HepG2 (cell line): ENCODE measurements around the gene AGBL3. TPM values are rescaled to one million over a fixed set of nuclear protein-coding genes. Genes with fewer than 3 reads are reported as not detected.
A peak's percentile ranks its signal among the peaks of the same experiment; 100 is the strongest.

ENCODE experiments used
- DNMT1 ChIP-seq: sonication (generic); formaldehyde crosslinking; IDR thresholded peaks from 2 replicates; pipeline ENCODE4 v1.5.1; 2020; ENCODE audit warnings: mild to moderate bottlenecking, missing genetic modification reagents
- E2F5 ChIP-seq: sonication (generic); formaldehyde crosslinking; conservative IDR thresholded peaks from 2 replicates; pipeline ENCODE4 v1.4.0; 2020; ENCODE audit warnings: missing genetic modification reagents
- GLI4 ChIP-seq: sonication (generic); formaldehyde crosslinking; IDR thresholded peaks from 2 replicates; pipeline ENCODE4 v1.5.1; 2020; ENCODE audit warnings: missing genetic modification reagents, mild to moderate bottlenecking, moderate library complexity, borderline replicate concordance
- JUNB ChIP-seq: sonication (generic); formaldehyde crosslinking; IDR thresholded peaks from 2 replicates; pipeline ENCODE4 v1.8.0; 2022; ENCODE audit warnings: missing genetic modification reagents, mild to moderate bottlenecking, borderline replicate concordance
- KDM3A ChIP-seq: IDR thresholded peaks from 2 replicates; pipeline ENCODE4 v1.6.1; 2018; ENCODE audit warnings: low read depth, missing compliant biosample characterization
- KDM5B ChIP-seq: sonication (generic); formaldehyde crosslinking; IDR thresholded peaks from 2 replicates; pipeline ENCODE4 v1.4.0; 2020; ENCODE audit warnings: missing genetic modification reagents, mild to moderate bottlenecking, borderline replicate concordance
- MXI1 ChIP-seq: IDR thresholded peaks from 3 replicates; pipeline ENCODE4 v1.6.1; 2012; ENCODE audit warnings: low read depth, low read length, inconsistent platforms, borderline replicate concordance
- NFATC3 ChIP-seq: sonication (generic); formaldehyde crosslinking; IDR thresholded peaks from 2 replicates; pipeline ENCODE4 v1.5.1; 2020; ENCODE audit warnings: mild to moderate bottlenecking, missing genetic modification reagents
- RNF219 ChIP-seq: sonication (generic); formaldehyde crosslinking; IDR thresholded peaks from 2 replicates; pipeline ENCODE4 v1.5.0; 2020; ENCODE audit warnings: mild to moderate bottlenecking, missing genetic modification reagents
- RXRA ChIP-seq: sonication (generic); formaldehyde crosslinking; IDR thresholded peaks from 2 replicates; pipeline ENCODE4 v1.5.1; 2020; ENCODE audit warnings: missing genetic modification reagents
- SP4 ChIP-seq: sonication (generic); formaldehyde crosslinking; IDR thresholded peaks from 2 replicates; pipeline ENCODE4 v1.8.1; 2023; ENCODE audit warnings: mild to moderate bottlenecking, missing genetic modification reagents
- YEATS4 ChIP-seq: sonication (generic); formaldehyde crosslinking; IDR thresholded peaks from 2 replicates; pipeline ENCODE4 v1.4.0; 2020; ENCODE audit warnings: missing genetic modification reagents, borderline replicate concordance
- ZFP82 ChIP-seq: sonication (generic); formaldehyde crosslinking; IDR thresholded peaks from 2 replicates; pipeline ENCODE4 v1.5.1; 2020; ENCODE audit warnings: mild to moderate bottlenecking, missing genetic modification reagents, borderline replicate concordance
- ZNF615 ChIP-seq: sonication (generic); formaldehyde crosslinking; IDR thresholded peaks from 2 replicates; pipeline ENCODE4 v1.5.0; 2020; ENCODE audit warnings: mild to moderate bottlenecking, missing genetic modification reagents, borderline replicate concordance
- ZNF775 ChIP-seq: sonication (generic); formaldehyde crosslinking; IDR thresholded peaks from 2 replicates; pipeline ENCODE4 v1.4.0; 2020; ENCODE audit warnings: missing genetic modification reagents, mild to moderate bottlenecking, moderate library complexity, borderline replicate concordance
- polyA plus RNA-seq, 8 experiments: library from polyadenylated mRNA; depleted of rRNA in 3 of 8; stranded (reverse) in 7 of 8; unstranded in 1 of 8; fragments of >200 nt; fragmentation: Illumina TruSeq in 4 of 8; extraction: Trizol in 4 of 8; gene quantifications; 2 replicates each; pipeline versions ENCODE4 v1.2.1 to v1.2.3, GENCODE V29; 2011 to 2016; ENCODE audit warnings: low read depth in 4 of 8, missing spikeins in 1 of 8, mixed read lengths in 1 of 8; ENCODE audit not compliant: insufficient read depth in 1 of 8
- total RNA-seq, 5 experiments: library from RNA; depleted of rRNA; stranded (reverse); fragments of >200 nt; fragmentation: Illumina TruSeq; extraction: Trizol; gene quantifications; 2 replicates each; pipeline ENCODE4 v1.2.3, GENCODE V29; 2016; ENCODE audit warnings: low read depth in 1 of 5
- TF ChIP-seq, protein P1 (sequence below): IDR thresholded peaks from 2 replicates; pipeline ENCODE4 v1.6.1; 2016; ENCODE audit warnings: low read depth, missing genetic modification reagents, missing compliant biosample characterization
- TF ChIP-seq, protein P2 (sequence below): IDR thresholded peaks from 2 replicates; pipeline ENCODE4 v1.6.1; 2016; ENCODE audit warnings: low read depth, control low read depth

The AGBL3 gene
- total and polyA plus RNA-seq, 2 of the 13 experiments (the other 11 are each of a cell fraction or from before 2014, with no cell fraction given): 2.2 to 7.2 TPM

GRCh38 chr7:134986363-134987251, at the start of gene AGBL3 (continued):
- TF ChIP-seq, protein P1, sequence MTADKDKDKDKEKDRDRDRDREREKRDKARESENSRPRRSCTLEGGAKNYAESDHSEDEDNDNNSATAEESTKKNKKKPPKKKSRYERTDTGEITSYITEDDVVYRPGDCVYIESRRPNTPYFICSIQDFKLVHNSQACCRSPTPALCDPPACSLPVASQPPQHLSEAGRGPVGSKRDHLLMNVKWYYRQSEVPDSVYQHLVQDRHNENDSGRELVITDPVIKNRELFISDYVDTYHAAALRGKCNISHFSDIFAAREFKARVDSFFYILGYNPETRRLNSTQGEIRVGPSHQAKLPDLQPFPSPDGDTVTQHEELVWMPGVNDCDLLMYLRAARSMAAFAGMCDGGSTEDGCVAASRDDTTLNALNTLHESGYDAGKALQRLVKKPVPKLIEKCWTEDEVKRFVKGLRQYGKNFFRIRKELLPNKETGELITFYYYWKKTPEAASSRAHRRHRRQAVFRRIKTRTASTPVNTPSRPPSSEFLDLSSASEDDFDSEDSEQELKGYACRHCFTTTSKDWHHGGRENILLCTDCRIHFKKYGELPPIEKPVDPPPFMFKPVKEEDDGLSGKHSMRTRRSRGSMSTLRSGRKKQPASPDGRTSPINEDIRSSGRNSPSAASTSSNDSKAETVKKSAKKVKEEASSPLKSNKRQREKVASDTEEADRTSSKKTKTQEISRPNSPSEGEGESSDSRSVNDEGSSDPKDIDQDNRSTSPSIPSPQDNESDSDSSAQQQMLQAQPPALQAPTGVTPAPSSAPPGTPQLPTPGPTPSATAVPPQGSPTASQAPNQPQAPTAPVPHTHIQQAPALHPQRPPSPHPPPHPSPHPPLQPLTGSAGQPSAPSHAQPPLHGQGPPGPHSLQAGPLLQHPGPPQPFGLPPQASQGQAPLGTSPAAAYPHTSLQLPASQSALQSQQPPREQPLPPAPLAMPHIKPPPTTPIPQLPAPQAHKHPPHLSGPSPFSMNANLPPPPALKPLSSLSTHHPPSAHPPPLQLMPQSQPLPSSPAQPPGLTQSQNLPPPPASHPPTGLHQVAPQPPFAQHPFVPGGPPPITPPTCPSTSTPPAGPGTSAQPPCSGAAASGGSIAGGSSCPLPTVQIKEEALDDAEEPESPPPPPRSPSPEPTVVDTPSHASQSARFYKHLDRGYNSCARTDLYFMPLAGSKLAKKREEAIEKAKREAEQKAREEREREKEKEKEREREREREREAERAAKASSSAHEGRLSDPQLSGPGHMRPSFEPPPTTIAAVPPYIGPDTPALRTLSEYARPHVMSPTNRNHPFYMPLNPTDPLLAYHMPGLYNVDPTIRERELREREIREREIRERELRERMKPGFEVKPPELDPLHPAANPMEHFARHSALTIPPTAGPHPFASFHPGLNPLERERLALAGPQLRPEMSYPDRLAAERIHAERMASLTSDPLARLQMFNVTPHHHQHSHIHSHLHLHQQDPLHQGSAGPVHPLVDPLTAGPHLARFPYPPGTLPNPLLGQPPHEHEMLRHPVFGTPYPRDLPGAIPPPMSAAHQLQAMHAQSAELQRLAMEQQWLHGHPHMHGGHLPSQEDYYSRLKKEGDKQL (CRISPR knock-in tag): no peak
- TF ChIP-seq GLI4: no peak; the same call in 1 of the 2 replicates
- peak; percentile 79 for TF ChIP-seq KDM3A (CRISPR knock-in tag)
- no peak for TF ChIP-seq RNF219 (CRISPR knock-in tag)
- no peak for TF ChIP-seq JUNB (CRISPR knock-in tag)
- TF ChIP-seq MXI1: peak; percentile 45; the same call in 1 of the 3 replicates
- TF ChIP-seq NFATC3 (CRISPR knock-in tag): no peak
- peak; percentile 93 for TF ChIP-seq KDM5B (CRISPR knock-in tag)
- peak; percentile 67; the same call in 1 of the 2 replicates for TF ChIP-seq ZNF775 (CRISPR knock-in tag)
- peak; percentile 72 for TF ChIP-seq E2F5 (CRISPR knock-in tag)
- no peak for TF ChIP-seq DNMT1 (CRISPR knock-in tag)
- TF ChIP-seq YEATS4 (CRISPR knock-in tag): peak; percentile 62; the same call in 1 of the 2 replicates
- TF ChIP-seq ZFP82 (CRISPR knock-in tag): 0 out of 2 replicates have a peak, but pooled peaks have one; percentile 9
- peak; percentile 74; the same call in 1 of the 2 replicates for TF ChIP-seq RXRA (CRISPR knock-in tag)
- TF ChIP-seq, protein P2, sequence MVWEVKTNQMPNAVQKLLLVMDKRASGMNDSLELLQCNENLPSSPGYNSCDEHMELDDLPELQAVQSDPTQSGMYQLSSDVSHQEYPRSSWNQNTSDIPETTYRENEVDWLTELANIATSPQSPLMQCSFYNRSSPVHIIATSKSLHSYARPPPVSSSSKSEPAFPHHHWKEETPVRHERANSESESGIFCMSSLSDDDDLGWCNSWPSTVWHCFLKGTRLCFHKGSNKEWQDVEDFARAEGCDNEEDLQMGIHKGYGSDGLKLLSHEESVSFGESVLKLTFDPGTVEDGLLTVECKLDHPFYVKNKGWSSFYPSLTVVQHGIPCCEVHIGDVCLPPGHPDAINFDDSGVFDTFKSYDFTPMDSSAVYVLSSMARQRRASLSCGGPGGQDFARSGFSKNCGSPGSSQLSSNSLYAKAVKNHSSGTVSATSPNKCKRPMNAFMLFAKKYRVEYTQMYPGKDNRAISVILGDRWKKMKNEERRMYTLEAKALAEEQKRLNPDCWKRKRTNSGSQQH (CRISPR knock-in tag): no peak; the same call in 1 of the 2 replicates
- no peak for TF ChIP-seq ZNF615 (CRISPR knock-in tag)
- TF ChIP-seq SP4 (CRISPR knock-in tag): peak; percentile 76
